Caco-2 (cell line): ENCODE results near the gene NFIX. TPM values are rescaled to one million over a fixed set of nuclear protein-coding genes. Genes with fewer than 3 reads are reported as not detected.

Experiments
- BruUV-seq: library from RNA; stranded (reverse); fragments of 400-500 nt; replicated peaks from 2 replicates; lab custom pipeline; 2021; lab: Mats Ljungman, UMichigan
- CTCF ChIA-PET: fragments of 300-600 bp; sonication (Branson Sonifier 250); formaldehyde crosslinking; loops from one replicate; lab custom pipeline; 2022; ENCODE audit warnings: antibody characterized with exemption; lab: Charles Lee
- POLR2A ChIA-PET: fragments of 300-600 bp; sonication (Branson Sonifier 250); formaldehyde crosslinking; loops from one replicate; lab custom pipeline; 2022; ENCODE audit warnings: antibody characterized with exemption; lab: Charles Lee
- DNase-seq, 2 experiments: peaks; one replicate each; pipeline versions ENCODE4 v3.0.0 to v3.0.0-alpha.2; 2020 to 2022
- H3K27me3 ChIP-seq: replicated peaks from 2 replicates; pipeline ENCODE4 v1.6.0; 2011; ENCODE audit warnings: low read length; ENCODE audit not compliant: control insufficient read depth, insufficient read depth
- H3K36me3 ChIP-seq: 2 replicates; pipeline ENCODE4 v1.5.1; 2011; ENCODE audit warnings: low read length; ENCODE audit not compliant: control insufficient read depth, insufficient read depth
- H3K4me1 ChIP-seq: fragments of 250-450 bp; sonication (Bioruptor Pico); 2 replicates; pipeline ENCODE4 v1.5.1; 2020; ENCODE audit warnings: mild to moderate bottlenecking
- H3K4me3 ChIP-seq: 2 replicates; pipeline ENCODE4 v1.5.1; 2011; ENCODE audit warnings: low read depth, mild to moderate bottlenecking, control low read depth, low read length
- H3K9me3 ChIP-seq: fragments of 250-450 bp; sonication (Bioruptor Pico); 2 replicates; pipeline ENCODE4 v1.5.1; 2020; ENCODE audit warnings: mild to moderate bottlenecking, moderate library complexity
- H3K27ac Mint-ChIP-seq: one replicate; pipeline ENCODE4 v1.8.0; 2022; ENCODE audit warnings: mixed read lengths; ENCODE audit not compliant: unreplicated experiment
- H3K27me3 Mint-ChIP-seq: one replicate; pipeline ENCODE4 v1.8.0; 2022; ENCODE audit warnings: mixed read lengths; ENCODE audit not compliant: insufficient read depth, unreplicated experiment
- H3K36me3 Mint-ChIP-seq: one replicate; pipeline ENCODE4 v1.8.0; 2022; ENCODE audit warnings: mild to moderate bottlenecking, mixed read lengths; ENCODE audit not compliant: insufficient read depth, unreplicated experiment
- H3K4me1 Mint-ChIP-seq: one replicate; pipeline ENCODE4 v1.8.0; 2022; ENCODE audit warnings: low read depth, mixed read lengths; ENCODE audit not compliant: unreplicated experiment
- H3K4me3 Mint-ChIP-seq: one replicate; pipeline ENCODE4 v1.8.0; 2022; ENCODE audit warnings: mild to moderate bottlenecking, moderate library complexity, mixed read lengths; ENCODE audit not compliant: unreplicated experiment
- H3K9me3 Mint-ChIP-seq: one replicate; pipeline ENCODE4 v1.8.0; 2022; ENCODE audit warnings: mixed read lengths; ENCODE audit not compliant: unreplicated experiment
- CTCF ChIP-seq, 2 experiments: fragments of 200-600 bp in 1 of 2; IDR thresholded peaks; 1 replicate in 1 of 2; 2 replicates in 1 of 2; pipeline versions ENCODE4 v1.5.1 to v1.8.0; 2011 to 2022; ENCODE audit warnings: antibody characterized with exemption in 1 of 2, control low read depth in 1 of 2, inconsistent platforms in 1 of 2, low read depth in 1 of 2, low read length in 1 of 2, mild to moderate bottlenecking in 1 of 2, moderate library complexity in 1 of 2; ENCODE audit not compliant: insufficient read depth in 1 of 2, severe bottlenecking in 1 of 2, unreplicated experiment in 1 of 2
- intact Hi-C: fragments of 100-400 bp; cut with micrococcal nuclease; formaldehyde crosslinking; loops from one replicate; pipeline ENCODE4 v1.10.0; 2022; ENCODE audit not compliant: unreplicated experiment
- total RNA-seq: library from RNA; stranded (reverse); gene quantifications from 2 replicates; pipeline ENCODE4 v1.2.3, GENCODE V29; 2022

Gene NFIX
- total RNA-seq, 1 experiment from 2014 or later: 0.82 TPM

GRCh38 chr19:13002166-13002898 lies 7.1 kb downstream of the NFIX start:
- H3K4me3 Mint-ChIP-seq: no peak overlapping the region
- TF ChIP-seq CTCF (IDR thresholded peaks at IDR 0.05; ENCODE audit: insufficient read depth in 1 of 2, low read depth in 1 of 2, low read length in 1 of 2, severe bottlenecking in 1 of 2, unreplicated experiment in 1 of 2): no peak
- no peaks in the 10 kb centered on the region for H3K9me3 ChIP-seq
- H3K4me1 Mint-ChIP-seq: no peaks in the 10 kb centered on the region
- no peaks in the 10 kb centered on the region for H3K36me3 Mint-ChIP-seq
- no peaks in the 10 kb centered on the region for H3K4me1 ChIP-seq
- DNase-seq: no peak
- H3K9me3 Mint-ChIP-seq: no peaks in the 10 kb centered on the region
- ChIA-PET CTCF (no interaction called here), POLR2A (no interaction called here)
- H3K36me3 ChIP-seq: no peaks in the 10 kb centered on the region
- BruUV-seq: no TSS peak
- H3K27me3 ChIP-seq: no peaks in the 10 kb centered on the region
- intact Hi-C loops: no loop called here
- peaks cover 10% of the 10 kb centered on the region for H3K27me3 Mint-ChIP-seq
- no peak overlapping the region for H3K27ac Mint-ChIP-seq
- no peak overlapping the region for H3K4me3 ChIP-seq

DNA sequence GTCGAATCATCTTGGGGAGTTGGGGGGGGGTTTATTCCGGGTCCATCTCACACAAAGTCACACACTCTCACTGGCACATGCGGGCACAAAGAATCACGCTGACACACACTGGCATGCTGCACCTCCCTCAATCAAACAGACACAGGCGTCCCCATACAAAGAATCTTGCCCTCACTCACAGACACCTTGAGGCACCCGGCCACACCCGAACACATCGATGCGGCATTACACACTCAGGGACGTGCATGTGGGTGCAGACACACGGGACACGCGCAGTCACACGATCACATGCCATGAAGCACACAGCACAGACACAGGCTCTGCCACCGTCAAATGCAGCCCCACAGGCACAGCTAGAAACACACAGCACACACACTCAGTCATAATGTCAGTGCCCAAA lies 7.8 kb downstream of the NFIX start:
- Mint-ChIP-seq H3K36me3 (no peaks in the 10 kb centered on the region), H3K27ac (no peak overlapping the region), H3K4me3 (no peak overlapping the region), H3K4me1 (no peaks in the 10 kb centered on the region), H3K9me3 (no peaks in the 10 kb centered on the region), H3K27me3 (peaks cover 8% of the 10 kb centered on the region)
- H3K27me3 ChIP-seq: no peaks in the 10 kb centered on the region
- intact Hi-C loops: no loop called here
- no peaks in the 10 kb centered on the region for H3K36me3 ChIP-seq
- H3K4me1 ChIP-seq: no peaks in the 10 kb centered on the region
- BruUV-seq: no TSS peak
- CTCF ChIA-PET: no interaction called here
- no peak for TF ChIP-seq CTCF (IDR thresholded peaks at IDR 0.05; ENCODE audit: insufficient read depth in 1 of 2, low read depth in 1 of 2, low read length in 1 of 2, severe bottlenecking in 1 of 2, unreplicated experiment in 1 of 2)
- no peaks in the 10 kb centered on the region for H3K9me3 ChIP-seq
- no peak overlapping the region for H3K4me3 ChIP-seq
- POLR2A ChIA-PET: no interaction called here
- DNase-seq: no peak

GRCh38 chr19:13004273-13004672 lies 9.0 kb downstream of the NFIX start:
- no peaks in the 10 kb centered on the region for H3K9me3 ChIP-seq
- no peaks in the 10 kb centered on the region for H3K27me3 ChIP-seq
- ChIA-PET POLR2A (no interaction called here), CTCF (no interaction called here)
- Mint-ChIP-seq H3K4me3 (no peak overlapping the region), H3K9me3 (no peaks in the 10 kb centered on the region), H3K36me3 (no peaks in the 10 kb centered on the region), H3K4me1 (no peaks in the 10 kb centered on the region), H3K27ac (no peak overlapping the region), H3K27me3 (peaks cover 6% of the 10 kb centered on the region)
- H3K4me3 ChIP-seq: no peak overlapping the region
- H3K4me1 ChIP-seq: no peaks in the 10 kb centered on the region
- BruUV-seq: no TSS peak
- DNase-seq: no peak
- no peaks in the 10 kb centered on the region for H3K36me3 ChIP-seq
- intact Hi-C loops: no loop called here
- no peak for TF ChIP-seq CTCF (IDR thresholded peaks at IDR 0.05; ENCODE audit: insufficient read depth in 1 of 2, low read depth in 1 of 2, low read length in 1 of 2, severe bottlenecking in 1 of 2, unreplicated experiment in 1 of 2)
